Fibroblast of upper back skin (primary cell): Measurements from ENCODE around the gene EHMT2.

ENCODE experiments used
- DNase-seq: peaks from one replicate; pipeline ENCODE4 v3.0.0-alpha.2; 2013

EHMT2 gene

DNA sequence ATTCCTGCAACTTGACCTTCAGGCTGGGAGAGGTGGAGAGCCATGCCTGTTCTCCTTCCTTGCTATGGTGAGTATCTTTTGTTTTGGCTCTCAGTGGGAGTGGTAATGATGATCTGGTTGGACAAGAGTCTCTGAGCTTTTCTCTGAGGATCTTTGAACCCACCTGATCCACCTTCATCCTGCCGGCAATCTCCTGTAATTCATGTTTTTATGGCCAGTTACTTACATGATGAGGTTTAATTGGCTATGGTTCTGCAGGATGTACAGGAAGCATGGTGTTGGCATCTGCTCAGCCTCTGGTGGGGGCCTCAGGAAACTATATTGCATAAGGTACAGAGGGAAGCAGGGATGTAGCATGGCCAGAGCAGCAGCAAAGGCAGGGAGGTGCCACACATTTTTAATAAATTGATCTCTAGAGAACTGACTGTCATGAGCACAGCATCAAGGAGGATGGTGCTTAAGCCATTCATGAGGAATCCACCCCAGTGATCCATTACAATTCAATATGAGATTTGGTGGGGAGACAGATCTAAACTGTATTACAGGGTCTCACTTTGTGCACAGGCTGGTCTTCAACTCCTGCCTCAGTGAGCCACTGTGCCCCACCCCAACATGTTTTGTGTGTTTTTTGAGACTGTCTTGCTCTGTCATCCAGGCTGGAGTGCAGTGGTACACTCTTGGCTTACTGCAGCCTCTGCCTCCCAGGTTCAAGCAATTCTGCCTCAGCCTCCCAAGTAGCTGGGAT is 60.0 kb downstream of the EHMT2 start:
- DNase-seq = peak; percentile 19

- peak; percentile 17 for DNase-seq
Observed at GRCh38 chr6:31836474-31837368, 60.8 kb downstream of the EHMT2 start.

- DNase-seq = no peak
Observed at GRCh38 chr6:31836047-31836473, 61.4 kb downstream of the EHMT2 start.

DNA sequence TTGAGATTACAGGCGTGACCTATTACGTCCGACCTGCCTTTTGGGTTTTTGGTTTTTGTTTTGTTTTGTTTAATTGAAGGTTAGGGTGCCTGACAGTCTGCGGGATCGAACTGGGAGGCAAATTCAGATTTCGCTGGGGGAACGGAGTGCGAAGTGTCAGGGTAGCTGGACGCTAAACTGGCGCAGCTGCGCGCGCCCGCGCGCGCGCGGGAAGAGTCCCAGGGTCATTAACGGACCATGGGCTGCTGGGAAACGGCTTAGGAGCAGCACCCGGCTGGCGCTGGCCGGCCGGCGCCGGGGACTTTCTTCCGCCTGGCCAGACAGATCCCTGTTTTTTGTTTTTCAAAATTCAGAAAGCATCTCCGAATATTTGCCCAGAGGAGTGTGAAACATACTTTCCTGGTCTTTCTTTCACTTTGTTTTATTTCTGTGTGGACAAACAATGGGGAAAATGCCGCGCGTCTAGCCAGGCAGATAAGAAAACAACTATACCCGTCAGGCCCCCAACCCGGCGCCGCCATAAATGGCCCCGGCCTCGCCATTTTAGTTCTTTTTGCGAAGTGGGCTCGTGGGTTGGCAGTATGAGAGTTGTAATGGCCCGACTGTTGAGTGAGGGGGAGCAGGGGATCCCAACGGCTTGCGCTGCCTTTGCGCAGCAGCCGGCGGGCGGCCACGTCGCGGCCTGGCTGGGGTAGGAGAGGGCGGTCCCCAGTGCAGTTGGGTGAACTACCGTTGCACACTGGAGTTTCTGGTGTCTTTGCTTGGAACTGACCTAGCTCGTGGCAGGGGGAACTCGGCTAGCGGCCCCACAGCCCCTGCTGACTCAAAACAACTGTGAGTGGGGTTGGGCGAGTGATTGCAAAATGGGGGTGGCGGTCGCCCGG is 62.9 kb downstream of the EHMT2 start:
- DNase-seq = peak; percentile 85

GRCh38 chr6:31831350-31832215 is 65.9 kb downstream of the EHMT2 start:
- DNase-seq = no peak

- no peak for DNase-seq
Observed at GRCh38 chr6:31830886-31831335, 66.6 kb downstream of the EHMT2 start.
